HepG2 (cell line): ENCODE data around the gene GDE1. TPM values are rescaled to one million over a fixed set of nuclear protein-coding genes. Genes with fewer than 3 reads are reported as not detected.

Experiments used
- FOXO4 ChIP-seq: sonication (generic); formaldehyde crosslinking; conservative IDR thresholded peaks from 2 replicates; pipeline ENCODE4 v1.8.1; 2023; ENCODE audit warnings: missing genetic modification reagents
- HIC2 ChIP-seq: sonication (generic); formaldehyde crosslinking; IDR thresholded peaks from 2 replicates; pipeline ENCODE4 v1.9.0; 2022; ENCODE audit warnings: low read depth, missing genetic modification reagents
- HMGA1 ChIP-seq: sonication (generic); formaldehyde crosslinking; conservative IDR thresholded peaks from 2 replicates; pipeline ENCODE4 v1.4.0; 2020; ENCODE audit warnings: missing genetic modification reagents
- HOXA3 ChIP-seq: sonication (generic); formaldehyde crosslinking; IDR thresholded peaks from 2 replicates; pipeline ENCODE4 v1.5.0; 2020; ENCODE audit warnings: missing genetic modification reagents
- IRX3 ChIP-seq: sonication (generic); formaldehyde crosslinking; IDR thresholded peaks from 2 replicates; pipeline ENCODE4 v1.8.1; 2023; ENCODE audit warnings: mild to moderate bottlenecking, low read depth, missing genetic modification reagents, borderline replicate concordance
- KDM5A ChIP-seq: fragments of 200-600 bp; sonication (generic); IDR thresholded peaks from 2 replicates; pipeline ENCODE4 v1.7.0; 2018; ENCODE audit warnings: antibody characterized with exemption, mild to moderate bottlenecking, low read length, borderline replicate concordance
- MED1 ChIP-seq: sonication (generic); formaldehyde crosslinking; IDR thresholded peaks from 2 replicates; pipeline ENCODE4 v1.4.0; 2020; ENCODE audit warnings: missing genetic modification reagents
- NR2C2 ChIP-seq: sonication (generic); formaldehyde crosslinking; IDR thresholded peaks from 2 replicates; pipeline ENCODE4 v1.4.0; 2020; ENCODE audit warnings: missing genetic modification reagents, mild to moderate bottlenecking, moderate library complexity, borderline replicate concordance
- ZBTB40 ChIP-seq, 2 experiments: fragments of 450-650 bp in 1 of 2; sonication (generic) in 1 of 2; formaldehyde crosslinking in 1 of 2; IDR thresholded peaks; 2 replicates each; pipeline versions ENCODE4 v1.6.1 to v1.8.0; 2016 to 2022; ENCODE audit warnings: antibody characterized with exemption in 1 of 2, mild to moderate bottlenecking in 1 of 2, missing genetic modification reagents in 1 of 2
- ZFY ChIP-seq: sonication (generic); formaldehyde crosslinking; IDR thresholded peaks from 2 replicates; pipeline ENCODE4 v1.4.0; 2020; ENCODE audit warnings: missing genetic modification reagents
- ZNF503 ChIP-seq: sonication (generic); formaldehyde crosslinking; IDR thresholded peaks from 2 replicates; pipeline ENCODE4 v1.4.0; 2020; ENCODE audit warnings: missing genetic modification reagents
- ZNF781 ChIP-seq: sonication (generic); formaldehyde crosslinking; IDR thresholded peaks from 2 replicates; pipeline ENCODE4 v1.5.1; 2020; ENCODE audit warnings: borderline replicate concordance, mild to moderate bottlenecking, missing genetic modification reagents; ENCODE audit errors: not compliant biosample characterization
- ZNF792 ChIP-seq: IDR thresholded peaks from 2 replicates; pipeline ENCODE4 v1.6.1; 2016
- polyA plus RNA-seq, 8 experiments: library from polyadenylated mRNA; depleted of rRNA in 3 of 8; stranded (reverse) in 7 of 8; unstranded in 1 of 8; fragments of >200 nt; fragmentation: Illumina TruSeq in 4 of 8; extraction: Trizol in 4 of 8; gene quantifications; 2 replicates each; pipeline versions ENCODE4 v1.2.1 to v1.2.3, GENCODE V29; 2011 to 2016; ENCODE audit warnings: low read depth in 4 of 8, missing spikeins in 1 of 8, mixed read lengths in 1 of 8; ENCODE audit not compliant: insufficient read depth in 1 of 8
- total RNA-seq, 5 experiments: library from RNA; depleted of rRNA; stranded (reverse); fragments of >200 nt; fragmentation: Illumina TruSeq; extraction: Trizol; gene quantifications; 2 replicates each; pipeline ENCODE4 v1.2.3, GENCODE V29; 2016; ENCODE audit warnings: low read depth in 1 of 5

GDE1 gene
- total and polyA plus RNA-seq, 2 of the 13 experiments (the other 11 are each of a cell fraction or from before 2014, with no cell fraction given): 35.9 to 59.0 TPM

- no peak for TF ChIP-seq ZBTB40 (IDR thresholded peaks at IDR 0.05)
- peak; percentile 75 for TF ChIP-seq ZBTB40 (CRISPR knock-in tag; IDR thresholded peaks at IDR 0.05)
- TF ChIP-seq IRX3: no peak
- peak; percentile 77 for TF ChIP-seq ZNF781
- TF ChIP-seq HIC2 (CRISPR knock-in tag): peak; percentile 48; the same call in 1 of the 2 replicates
- TF ChIP-seq FOXO4 (CRISPR knock-in tag): no peak
- TF ChIP-seq ZFY (CRISPR knock-in tag): peak; percentile 90
- TF ChIP-seq HOXA3: peak; percentile 97
- TF ChIP-seq NR2C2 (CRISPR knock-in tag): peak; percentile 36; the same call in 1 of the 2 replicates
- TF ChIP-seq MED1 (CRISPR knock-in tag): peak; percentile 17; the same call in 1 of the 2 replicates
- TF ChIP-seq HMGA1 (CRISPR knock-in tag): no peak
- no peak; the same call in 1 of the 2 replicates for TF ChIP-seq ZNF503
- TF ChIP-seq KDM5A: no peak
- TF ChIP-seq ZNF792 (CRISPR knock-in tag): peak; percentile 64; the same call in 1 of the 2 replicates
Measured at GRCh38 chr16:19521471-19522396, at the start of gene GDE1 (continued).
